Thymus (tissue), 14 donors: ENCODE measurements around the gene MEDAG. TPM values are rescaled to one million over a fixed set of nuclear protein-coding genes. Genes with fewer than 3 reads are reported as not detected.

Source experiments
- DNase-seq, 9 donors: peaks; one replicate each; pipeline ENCODE4 v3.0.0-alpha.2; 2013; ENCODE audit warnings: low spot score in 9 of 9, low read depth in 6 of 9, missing footprints in 1 of 9
- H3K27ac ChIP-seq, 2 donors: one replicate each; pipeline ENCODE4 v1.5.1; 2013; ENCODE audit warnings: control low read depth in 1 of 2, low read depth in 1 of 2, low read length in 1 of 2, mild to moderate bottlenecking in 1 of 2, moderate library complexity in 1 of 2
- H3K27me3 ChIP-seq, 2 donors: one replicate each; pipeline ENCODE4 v1.5.1; 2013; ENCODE audit warnings: low read length in 1 of 2; ENCODE audit not compliant: control insufficient read depth in 2 of 2, insufficient read depth in 1 of 2
- H3K36me3 ChIP-seq, 2 donors: one replicate each; pipeline ENCODE4 v1.5.1; 2013; ENCODE audit warnings: low read length in 1 of 2, mild to moderate bottlenecking in 1 of 2, moderate library complexity in 1 of 2; ENCODE audit not compliant: control insufficient read depth in 2 of 2, insufficient read depth in 2 of 2
- H3K4me1 ChIP-seq, 2 donors: one replicate each; pipeline ENCODE4 v1.5.1; 2013; ENCODE audit warnings: low read length in 2 of 2; ENCODE audit not compliant: control insufficient read depth in 2 of 2, insufficient read depth in 2 of 2
- H3K4me3 ChIP-seq, 2 donors: one replicate each; pipeline ENCODE4 v1.5.1; 2013; ENCODE audit warnings: low read length in 2 of 2, control low read depth in 1 of 2, mild to moderate bottlenecking in 1 of 2
- H3K9me3 ChIP-seq, 2 donors: one replicate each; pipeline ENCODE4 v1.5.1; 2013; ENCODE audit warnings: low read length in 1 of 2, mild to moderate bottlenecking in 1 of 2; ENCODE audit not compliant: control insufficient read depth in 2 of 2, insufficient read depth in 1 of 2
- WGBS: extraction: QIAGEN DNeasy Blood & Tissue Kit; methylation state at CpG from one replicate; pipeline ENCODE4 v1.1.7; 2013; 5-methylcytosine and 5-hydroxymethylcytosine counted together
- long read RNA-seq, 10 donors: transcript quantifications; one replicate each; lab custom pipeline, GENCODE V29; 2026
- polyA plus RNA-seq: library from polyadenylated mRNA; stranded (reverse); fragments of 200-250 nt; gene quantifications from one replicate; pipeline ENCODE4 v1.2.3, GENCODE V29; 2013
- total RNA-seq: library from RNA; stranded (reverse); fragments of 120-200 nt; gene quantifications from one replicate; pipeline ENCODE4 v1.2.4, GENCODE V29; 2013
- donor health status: healthy.

Gene MEDAG
- total RNA-seq (0.76 TPM), polyA plus RNA-seq (18.7 TPM)
- long read RNA-seq, donor 1, result 0 reads
- long read RNA-seq, donor 2, result 0 reads
- long read RNA-seq, donor 3, result 0 reads
- long read RNA-seq, donor 4, result 0 reads
- long read RNA-seq, donor 5, result 0 reads
- long read RNA-seq, donor 6, result 0 reads
- long read RNA-seq, donor 7, result 0 reads
- long read RNA-seq, donor 8, result 0 reads
- long read RNA-seq, donor 9, result 0 reads
- long read RNA-seq, donor 10, result 0 reads

- Histone ChIP-seq H3K4me1 (peaks cover 0 to 2% of the 10 kb centered on the region in 2 donors), H3K36me3 (no peaks in the 10 kb centered on the region), H3K4me3 (no peak within 1 kb of the TSS), H3K9me3 (no peaks in the 10 kb centered on the region), H3K27me3 (peaks cover 35 to 67% of the 10 kb centered on the region in 2 donors), H3K27ac (no peak within 1 kb of the TSS)
- DNase-seq, result no peak
- 24% methylated on average over 35 of the region's 35 CpGs for WGBS
These were observed at the start of gene MEDAG for GRCh38 chr13:30905932-30906383. Gene MEDAG (plus strand): TSS chr13:30906271. CDS start chr13:30906516, 245 bp downstream.

- Histone ChIP-seq H3K4me3 (no peak overlapping the region), H3K9me3 (no peaks in the 10 kb centered on the region), H3K27me3 (peaks cover 0 to 8% of the 10 kb centered on the region in 2 donors), H3K36me3 (no peaks in the 10 kb centered on the region), H3K27ac (no peak overlapping the region), H3K4me1 (no peaks in the 10 kb centered on the region)
- WGBS, result 66% methylated on average over 4 of the region's 4 CpGs
- no peak for DNase-seq
These were observed 49.1 kb upstream of the MEDAG start for GRCh38 chr13:30857018-30857417.

DNA sequence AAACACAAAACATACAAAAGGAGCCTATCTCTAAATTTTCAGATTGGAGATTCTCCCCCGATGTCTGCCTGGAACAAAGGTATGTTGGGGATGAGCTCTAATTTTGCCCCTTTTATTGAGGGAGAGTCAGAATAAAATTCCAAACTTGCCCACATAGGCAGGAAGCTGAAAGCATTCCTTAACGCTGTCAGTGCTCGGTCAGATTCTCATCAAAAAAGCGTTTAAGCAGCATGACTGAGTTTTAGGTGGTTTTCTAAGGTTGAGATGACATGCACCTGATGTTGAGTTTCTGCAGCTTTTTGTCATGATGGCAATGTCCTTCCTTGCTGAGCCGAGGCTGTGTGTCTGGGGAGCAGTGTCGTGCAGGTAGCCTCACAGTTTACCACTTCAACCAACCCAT, 48.4 kb upstream of the MEDAG start:
- 89% methylated on average over 6 of the region's 6 CpGs for WGBS
- DNase-seq, result no peak
- Histone ChIP-seq H3K9me3 (no peaks in the 10 kb centered on the region), H3K27me3 (peaks cover 0 to 13% of the 10 kb centered on the region in 2 donors), H3K4me1 (no peaks in the 10 kb centered on the region), H3K4me3 (no peak overlapping the region), H3K36me3 (no peaks in the 10 kb centered on the region), H3K27ac (no peak overlapping the region)

GRCh38 chr13:30859326-30859725, 46.7 kb upstream of the MEDAG start:
- H3K27me3 ChIP-seq, result peaks cover 0 to 28% of the 10 kb centered on the region in 2 donors
- H3K36me3 ChIP-seq, result no peaks in the 10 kb centered on the region
- H3K27ac ChIP-seq, result no peak overlapping the region
- H3K4me1 ChIP-seq, result peaks cover 0 to 7% of the 10 kb centered on the region in 2 donors
- WGBS, result 91% methylated on average over 5 of the region's 5 CpGs
- no peak for DNase-seq
- H3K9me3 ChIP-seq, result no peaks in the 10 kb centered on the region
- no peak overlapping the region for H3K4me3 ChIP-seq

DNA sequence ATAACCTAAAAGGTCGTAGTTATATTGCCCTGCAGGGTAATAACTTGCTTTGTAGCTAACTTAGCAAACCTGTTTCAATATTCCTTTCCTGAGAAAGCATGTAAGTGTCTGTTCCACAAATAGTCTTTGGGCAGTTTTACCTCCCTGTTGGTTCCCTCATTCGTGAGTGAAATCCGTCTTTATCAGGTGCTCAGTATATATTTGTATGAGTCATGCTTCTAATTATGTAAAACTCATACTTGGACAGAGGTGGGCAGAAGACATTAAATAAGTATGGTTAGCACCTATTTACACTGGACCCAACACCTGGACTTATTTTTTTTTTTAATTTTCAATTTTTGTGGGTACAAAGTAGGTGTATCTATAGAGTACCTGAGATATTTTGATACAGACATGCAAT, 44.9 kb upstream of the MEDAG start:
- no peaks in the 10 kb centered on the region for H3K9me3 ChIP-seq
- 94% methylated on average over 3 of the region's 3 CpGs for WGBS
- no peak for DNase-seq
- peaks cover 0 to 12% of the 10 kb centered on the region in 2 donors for H3K4me1 ChIP-seq
- H3K4me3 ChIP-seq, result no peak overlapping the region
- no peak overlapping the region for H3K27ac ChIP-seq
- peaks cover 0 to 33% of the 10 kb centered on the region in 2 donors for H3K27me3 ChIP-seq
- no peaks in the 10 kb centered on the region for H3K36me3 ChIP-seq

DNA sequence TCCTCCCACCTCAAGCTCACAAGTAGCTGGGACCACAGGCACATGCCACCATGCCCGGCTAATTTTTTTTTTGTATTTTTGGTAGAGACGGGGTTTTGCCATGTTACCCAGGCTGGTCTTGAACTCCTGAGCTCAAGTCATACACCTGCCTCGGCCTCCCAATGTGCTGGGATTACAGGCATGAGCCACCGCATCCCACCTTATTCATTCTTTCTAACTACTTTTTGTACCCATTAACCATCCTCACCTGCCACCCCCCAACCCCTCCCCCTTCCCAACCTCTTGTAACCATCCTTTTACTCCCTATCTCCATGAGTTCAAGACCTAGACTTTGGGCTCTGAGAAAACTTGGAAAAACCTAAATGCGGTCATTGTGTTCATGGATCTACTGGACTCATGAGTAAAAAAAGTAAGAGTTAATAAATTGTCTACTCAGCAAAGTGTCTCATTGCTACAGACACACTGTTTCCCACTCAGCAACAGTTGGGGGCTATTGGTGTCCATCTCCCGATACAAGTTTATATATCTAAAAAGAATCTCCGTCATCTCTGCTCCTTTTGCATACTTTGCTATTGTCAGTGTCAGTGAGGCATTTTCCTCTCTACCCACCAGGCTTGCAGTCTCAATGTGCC, 44.1 kb upstream of the MEDAG start:
- Histone ChIP-seq H3K27ac (no peak overlapping the region), H3K4me1 (peaks cover 0 to 12% of the 10 kb centered on the region in 2 donors), H3K36me3 (no peaks in the 10 kb centered on the region), H3K4me3 (no peak overlapping the region), H3K27me3 (peaks cover 0 to 30% of the 10 kb centered on the region in 2 donors), H3K9me3 (no peaks in the 10 kb centered on the region)
- DNase-seq, result no peak
- 98% methylated on average over 7 of the region's 7 CpGs for WGBS

DNA sequence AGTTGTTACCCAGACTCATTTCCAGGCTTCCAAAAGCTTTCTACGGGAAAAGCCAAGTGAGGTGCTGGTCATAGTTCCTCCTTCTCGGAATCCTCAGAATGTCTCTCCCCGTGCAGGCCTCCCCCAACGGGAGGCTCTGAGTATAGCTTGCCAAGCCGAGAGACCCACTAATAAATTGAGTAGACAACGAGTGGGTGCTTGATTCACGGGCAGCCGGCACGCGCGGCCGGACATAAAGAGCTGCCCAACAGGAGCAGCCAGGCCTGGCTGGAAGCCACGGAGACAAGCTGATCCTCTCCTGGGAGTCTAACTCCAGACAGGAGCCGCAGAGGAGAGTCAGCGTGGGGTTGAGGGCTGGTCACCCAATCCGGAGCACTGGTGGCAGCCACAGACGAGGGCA, 43.4 kb upstream of the MEDAG start:
- H3K27ac ChIP-seq, result no peak overlapping the region
- H3K36me3 ChIP-seq, result no peaks in the 10 kb centered on the region
- 74% methylated on average over 17 of the region's 17 CpGs for WGBS
- H3K4me1 ChIP-seq, result peaks cover 0 to 12% of the 10 kb centered on the region in 2 donors
- no peak for DNase-seq
- no peak overlapping the region for H3K4me3 ChIP-seq
- no peaks in the 10 kb centered on the region for H3K9me3 ChIP-seq
- peaks cover 0 to 31% of the 10 kb centered on the region in 2 donors for H3K27me3 ChIP-seq

DNA sequence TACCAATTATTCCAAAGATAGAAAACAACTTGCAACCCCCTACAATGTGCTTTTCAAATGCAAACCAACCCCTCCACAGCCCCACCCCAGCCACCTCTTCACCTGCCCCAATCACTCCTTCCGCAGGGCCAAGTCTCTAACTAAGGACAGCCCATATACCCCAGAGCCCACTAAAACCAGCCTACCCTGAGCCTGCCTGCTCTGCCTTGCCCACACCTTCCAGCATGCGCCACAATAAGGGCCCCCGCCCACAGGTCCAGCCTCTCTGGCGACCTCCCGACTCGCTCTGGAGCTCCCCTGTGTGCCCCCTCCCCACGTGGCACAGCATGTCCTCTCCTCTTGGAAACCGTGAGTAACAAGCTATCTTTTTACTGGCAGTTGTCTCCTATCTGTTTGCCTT, 42.8 kb upstream of the MEDAG start:
- Histone ChIP-seq H3K9me3 (no peaks in the 10 kb centered on the region), H3K4me1 (peaks cover 0 to 12% of the 10 kb centered on the region in 2 donors), H3K36me3 (no peaks in the 10 kb centered on the region), H3K4me3 (no peak overlapping the region), H3K27me3 (peaks cover 0 to 31% of the 10 kb centered on the region in 2 donors), H3K27ac (no peak overlapping the region)
- no peak for DNase-seq
- WGBS, result 93% methylated on average over 8 of the region's 8 CpGs

- DNase-seq, result no peak
- Histone ChIP-seq H3K4me1 (peaks cover 0 to 12% of the 10 kb centered on the region in 2 donors), H3K36me3 (no peaks in the 10 kb centered on the region), H3K27ac (peak overlapping the region in 1 of 2 donors; percentile 70), H3K27me3 (peaks cover 0 to 33% of the 10 kb centered on the region in 2 donors), H3K4me3 (no peak overlapping the region), H3K9me3 (no peaks in the 10 kb centered on the region)
- WGBS, result 93% methylated on average over 7 of the region's 7 CpGs
These were observed 42.3 kb upstream of the MEDAG start for GRCh38 chr13:30863796-30864195.
